ENCODE measurements around the gene OR2G2. TPM values are rescaled to one million over a fixed set of nuclear protein-coding genes. Genes with fewer than 3 reads are reported as not detected.

Gene OR2G2
- total RNA-seq, 1 donor from 2014 or later = not detected

Small RNA genes lying within 50 kb of the gene (small RNA-seq; reads per million reads assigned to genes)
- not detected for gene RF00026 (ENCODE audit: low replicate concordance)

Other genes starting within 250 kb of the OR2G2 start
- gene NLRP3, start 172.2 kb upstream of the OR2G2 start, total RNA-seq = 2.8 TPM
- not detected for gene OR2B11, start 130.3 kb upstream of the OR2G2 start, total RNA-seq
- not detected for gene OR2C3, start 51.9 kb upstream of the OR2G2 start, total RNA-seq
- 1.1 TPM for gene GCSAML, start 39.2 kb upstream of the OR2G2 start, total RNA-seq
- not detected for gene OR2G3, start 17.2 kb downstream of the OR2G2 start, total RNA-seq
- not detected for gene OR13G1, start 91.4 kb downstream of the OR2G2 start, total RNA-seq
- not detected for gene OR6F1, start 128.3 kb downstream of the OR2G2 start, total RNA-seq
- not detected for gene OR14K1, start 150.3 kb downstream of the OR2G2 start, total RNA-seq
- gene OR14A2, start 159.8 kb downstream of the OR2G2 start, total RNA-seq = not detected
- gene OR1C1, start 172.2 kb downstream of the OR2G2 start, total RNA-seq = not detected
- not detected for gene OR14A16, start 235.8 kb downstream of the OR2G2 start, total RNA-seq